GM13977 (cell line): ENCODE measurements around the gene TP53INP2.
A peak's percentile ranks its signal among the peaks of the same experiment; 100 is the strongest.

Experiments used
- DNase-seq: peaks from one replicate; pipeline ENCODE4 v3.0.0; 2012; ENCODE audit warnings: low spot score
- CTCF ChIP-seq: IDR thresholded peaks from 2 replicates; pipeline ENCODE4 v1.5.1; 2012; ENCODE audit warnings: mild to moderate bottlenecking, control low read depth; ENCODE audit not compliant: insufficient read depth; ENCODE audit errors: extremely low read depth, missing control alignments
- in situ Hi-C: fragments of 300-500 bp; cut with MboI; formaldehyde crosslinking; loops from one replicate; pipeline ENCODE4 v1.12.0; 2022; ENCODE audit warnings: low sequenced_read_pairs, low pct_unique_long_range_greater_than_20kb, mixed read lengths, inconsistent platforms; ENCODE audit not compliant: unreplicated experiment

TP53INP2 gene

GRCh38 chr20:34754611-34755010, 50.5 kb downstream of the TP53INP2 start:
- in situ Hi-C loops, result no loop called here

GRCh38 chr20:34755367-34755766, 51.2 kb downstream of the TP53INP2 start:
- in situ Hi-C loops, result no loop called here
- peak; percentile 61 for DNase-seq
- no peak for TF ChIP-seq CTCF

More at GRCh38 chr20:34754611-34755010, 50.5 kb downstream of the TP53INP2 start:
- DNase-seq, result no peak
- no peak for TF ChIP-seq CTCF

GRCh38 chr20:34762031-34762555, 57.9 kb downstream of the TP53INP2 start:
- no peak for DNase-seq
- no peak for TF ChIP-seq CTCF
- in situ Hi-C loops, result loop anchor here (10.0 kb wide), 1 partner anchor 227 kb away; no protein-coding TSS in a partner anchor
